Left ventricle myocardium inferior (tissue), 1 donor: ENCODE results near the gene COL28A1. TPM values are rescaled to one million over a fixed set of nuclear protein-coding genes. Genes with fewer than 3 reads are reported as not detected.

Experiments used
- DNase-seq: peaks from one replicate; pipeline ENCODE4 v3.0.0-alpha.2; 2020
- H3K27ac ChIP-seq: fragments of 200-600 bp; replicated peaks from 2 replicates; pipeline ENCODE4 v1.8.0; 2021
- H3K27me3 ChIP-seq: fragments of 200-600 bp; 2 replicates; pipeline ENCODE4 v1.8.0; 2021; ENCODE audit warnings: low read depth
- H3K36me3 ChIP-seq: fragments of 200-600 bp; 2 replicates; pipeline ENCODE4 v1.8.0; 2021
- H3K4me1 ChIP-seq: fragments of 200-600 bp; 2 replicates; pipeline ENCODE4 v1.8.0; 2021
- H3K4me3 ChIP-seq: fragments of 200-600 bp; 2 replicates; pipeline ENCODE4 v1.8.0; 2021; ENCODE audit warnings: mild to moderate bottlenecking, moderate library complexity
- H3K9me3 ChIP-seq: fragments of 200-600 bp; replicated peaks from 2 replicates; pipeline ENCODE4 v1.8.0; 2021
- CTCF ChIP-seq: fragments of 200-600 bp; IDR thresholded peaks from 2 replicates; pipeline ENCODE4 v1.8.0; 2021; ENCODE audit warnings: antibody characterized with exemption, mild to moderate bottlenecking, borderline replicate concordance
- intact Hi-C: fragments of 100-400 bp; cut with micrococcal nuclease; formaldehyde crosslinking; loops from one replicate; pipeline ENCODE4 v1.11.0; 2022
- total RNA-seq: library from RNA; stranded (reverse); fragmentation: NEBNext Ultra II Directional; extraction: Animal tissue kit (Norgen Biotek cat#: 25700); gene quantifications from one replicate; pipeline ENCODE4 v1.2.1, GENCODE V29; 2021
- donor health status: DM: no; HTN: yes; CAD: no; lungs with severe emphysema.

COL28A1 gene
- total RNA-seq, 1 donor from 2014 or later: 1.9 TPM

GRCh38 chr7:7510794-7511193 lies 24.9 kb downstream of the COL28A1 start:
- intact Hi-C loops: no loop called here
- no peak for TF ChIP-seq CTCF
- Histone ChIP-seq H3K27ac (peak overlapping the region; percentile 21), H3K9me3 (no peaks in the 10 kb centered on the region), H3K27me3 (no peaks in the 10 kb centered on the region), H3K4me1 (peaks cover under 1% of the 10 kb centered on the region), H3K4me3 (no peak overlapping the region), H3K36me3 (no peaks in the 10 kb centered on the region)
- DNase-seq: no peak

- intact Hi-C loops: no loop called here
- Histone ChIP-seq H3K36me3 (no peaks in the 10 kb centered on the region), H3K4me1 (peaks cover 3% of the 10 kb centered on the region), H3K27me3 (no peaks in the 10 kb centered on the region), H3K9me3 (no peaks in the 10 kb centered on the region), H3K4me3 (no peak overlapping the region), H3K27ac (peak overlapping the region; percentile 49)
- TF ChIP-seq CTCF: no peak
- DNase-seq: no peak
These were observed 29.8 kb downstream of the COL28A1 start for GRCh38 chr7:7505915-7506314.

GRCh38 chr7:7504910-7505704 lies 30.6 kb downstream of the COL28A1 start:
- no peak for DNase-seq
- Histone ChIP-seq H3K27ac (peak overlapping the region; percentile 49), H3K4me3 (no peak overlapping the region), H3K27me3 (no peaks in the 10 kb centered on the region), H3K9me3 (no peaks in the 10 kb centered on the region), H3K36me3 (no peaks in the 10 kb centered on the region), H3K4me1 (peaks cover 3% of the 10 kb centered on the region)
- intact Hi-C loops: no loop called here
- no peak for TF ChIP-seq CTCF

- H3K27me3 ChIP-seq: no peaks in the 10 kb centered on the region
- no peaks in the 10 kb centered on the region for H3K36me3 ChIP-seq
- TF ChIP-seq CTCF: no peak
- intact Hi-C loops: no loop called here
- DNase-seq: no peak
- no peaks in the 10 kb centered on the region for H3K9me3 ChIP-seq
- H3K4me3 ChIP-seq: no peak overlapping the region
- H3K4me1 ChIP-seq: peaks cover 6% of the 10 kb centered on the region
- H3K27ac ChIP-seq: no peak overlapping the region
These were observed 35.8 kb downstream of the COL28A1 start for GRCh38 chr7:7499892-7500291.

GRCh38 chr7:7498856-7499255 lies 36.8 kb downstream of the COL28A1 start:
- Histone ChIP-seq H3K4me3 (no peak overlapping the region), H3K36me3 (no peaks in the 10 kb centered on the region), H3K27ac (no peak overlapping the region), H3K9me3 (no peaks in the 10 kb centered on the region), H3K27me3 (no peaks in the 10 kb centered on the region), H3K4me1 (peaks cover 6% of the 10 kb centered on the region)
- intact Hi-C loops: no loop called here
- no peak for TF ChIP-seq CTCF
- no peak for DNase-seq
